A549 (cell line): ENCODE measurements around the gene CIAO2A. TPM values are rescaled to one million over a fixed set of nuclear protein-coding genes. Genes with fewer than 3 reads are reported as not detected.

Source experiments
- ATAC-seq, 2 experiments: fragments of 200-7000 bp in 1 of 2; fragments of >200 bp in 1 of 2; cut with Nextera tagmentation in 1 of 2; cut with Tn5 transposase in 1 of 2; 3 replicates each; pipeline versions ENCODE4 v1.8.0 to v1.9.1; 2018 to 2020; ENCODE audit warnings: mild to moderate bottlenecking in 1 of 2, moderate library complexity in 1 of 2
- CTCF ChIA-PET: fragments of 300-600 bp; sonication (Branson Sonifier 250); formaldehyde crosslinking; extraction: SDS; loops from one replicate; lab custom pipeline; 2021; ENCODE audit warnings: antibody characterized with exemption, inconsistent platforms; lab: Yijun Ruan, JAX
- POLR2A ChIA-PET: fragments of 350-600 bp; formaldehyde crosslinking; extraction: SDS; loops from one replicate; lab custom pipeline; 2021; ENCODE audit warnings: antibody characterized with exemption, inconsistent platforms; lab: Yijun Ruan, JAX
- DNase-seq, 2 experiments: peaks; one replicate each; pipeline versions ENCODE4 v3.0.0 to v3.0.0-alpha.2; 2011 to 2016; ENCODE audit warnings: low read depth in 1 of 2, low spot score in 1 of 2
- FAIRE-seq: peaks from 2 replicates; lab custom pipeline; 2011; peaks lifted over from hg19 to GRCh38; lab: Jason Lieb, UNC
- H3K27ac ChIP-seq, 2 experiments: fragments of >200 bp; sonication (Bioruptor Twin); formaldehyde crosslinking; 3 replicates each; pipeline ENCODE4 v1.5.1; 2016 to 2017
- H3K4me1 ChIP-seq: fragments of >200 bp; sonication (Bioruptor Twin); formaldehyde crosslinking; 3 replicates; pipeline ENCODE4 v1.6.1; 2016
- H3K4me2 ChIP-seq: fragments of >200 bp; sonication (Bioruptor Twin); formaldehyde crosslinking; 3 replicates; pipeline ENCODE4 v1.6.1; 2016
- H3K4me3 ChIP-seq: fragments of >200 bp; sonication (Bioruptor Twin); formaldehyde crosslinking; 3 replicates; pipeline ENCODE4 v1.5.1; 2016
- H3K9me3 ChIP-seq: fragments of >200 bp; sonication (Bioruptor Twin); formaldehyde crosslinking; 3 replicates; pipeline ENCODE4 v1.6.1; 2016
- CBX8 ChIP-seq: fragments of 200-600 bp; sonication (generic); IDR thresholded peaks from 2 replicates; pipeline ENCODE4 v1.6.1; 2016
- CEBPB ChIP-seq, 2 experiments: fragments of >200 bp in 1 of 2; sonication (Bioruptor Twin) in 1 of 2; formaldehyde crosslinking in 1 of 2; IDR thresholded peaks; 2 replicates each; pipeline ENCODE4 v1.6.1; 2012 to 2016
- CHD4 ChIP-seq: fragments of 200-600 bp; sonication (generic); IDR thresholded peaks from 2 replicates; pipeline ENCODE4 v1.6.1; 2016; ENCODE audit warnings: antibody characterized with exemption, mild to moderate bottlenecking, borderline replicate concordance
- EHMT2 ChIP-seq: fragments of 200-600 bp; sonication (generic); IDR thresholded peaks from 2 replicates; pipeline ENCODE4 v1.6.1; 2016; ENCODE audit warnings: antibody characterized with exemption, low read depth, mild to moderate bottlenecking, moderate library complexity
- ELK1 ChIP-seq: fragments of 150-350 bp; IDR thresholded peaks from 2 replicates; pipeline ENCODE4 v1.6.1; 2014; ENCODE audit warnings: low read depth, mild to moderate bottlenecking, low read length
- ESRRA ChIP-seq: fragments of 150-350 bp; IDR thresholded peaks from 2 replicates; pipeline ENCODE4 v1.6.1; 2014; ENCODE audit warnings: mild to moderate bottlenecking, low read length, borderline replicate concordance
- HDAC2 ChIP-seq: fragments of 200-600 bp; sonication (generic); IDR thresholded peaks from 2 replicates; pipeline ENCODE4 v1.6.1; 2016
- KDM5A ChIP-seq: fragments of 200-600 bp; sonication (generic); IDR thresholded peaks from 2 replicates; pipeline ENCODE4 v1.6.1; 2016; ENCODE audit warnings: antibody characterized with exemption, mild to moderate bottlenecking
- NR3C1 ChIP-seq: fragments of >200 bp; sonication (Bioruptor Twin); formaldehyde crosslinking; IDR thresholded peaks from 3 replicates; pipeline ENCODE4 v1.6.1; 2017
- RAD21 ChIP-seq, 2 experiments: fragments of >200 bp in 1 of 2; sonication (Bioruptor Twin) in 1 of 2; formaldehyde crosslinking in 1 of 2; IDR thresholded peaks in 1 of 2; conservative IDR thresholded peaks in 1 of 2; 2 replicates in 1 of 2; 3 replicates in 1 of 2; pipeline ENCODE4 v1.6.1; 2012 to 2018; ENCODE audit warnings: inconsistent platforms in 1 of 2
- RCOR1 ChIP-seq: fragments of 150-350 bp; IDR thresholded peaks from 2 replicates; pipeline ENCODE4 v1.6.1; 2014; ENCODE audit warnings: antibody characterized with exemption, low read length, low read depth
- REST ChIP-seq: fragments of 200-600 bp; sonication (generic); IDR thresholded peaks from 2 replicates; pipeline ENCODE4 v1.6.1; 2016; ENCODE audit warnings: antibody characterized with exemption, mild to moderate bottlenecking, moderate library complexity
- SMC3 ChIP-seq: fragments of >200 bp; sonication (Bioruptor Twin); formaldehyde crosslinking; IDR thresholded peaks from 3 replicates; pipeline ENCODE4 v1.6.1; 2018; ENCODE audit warnings: inconsistent platforms
- ZC3H11A ChIP-seq: fragments of 450-650 bp; IDR thresholded peaks from 2 replicates; pipeline ENCODE4 v1.6.1; 2014; ENCODE audit warnings: antibody characterized with exemption, mild to moderate bottlenecking
- whole genome bisulfite sequencing: methylation state at CpG from one replicate; pipeline ENCODE4 v1.1.6; 2017; ENCODE audit errors: missing lambda C conversion rate; 5-methylcytosine and 5-hydroxymethylcytosine counted together
- polyA plus RNA-seq, 4 experiments: library from polyadenylated mRNA; depleted of rRNA in 3 of 4; stranded (reverse); fragments of >200 nt; fragmentation: RNase III in 1 of 4; extraction: RNeasy Plus Mini Kit Qiagen cat#74134 plus additional on column Dnase treatment in 1 of 4; gene quantifications; 2 replicates in 3 of 4; 3 replicates in 1 of 4; pipeline ENCODE4 v1.2.3, GENCODE V29; 2011 to 2017
- TF ChIP-seq, protein P1 (sequence below): fragments of >200 bp; sonication (Bioruptor Twin); formaldehyde crosslinking; IDR thresholded peaks from 3 replicates; pipeline ENCODE4 v1.5.1; 2016
- TF ChIP-seq, protein P2 (sequence below): fragments of >200 bp; sonication (Bioruptor Twin); formaldehyde crosslinking; IDR thresholded peaks from 3 replicates; pipeline ENCODE4 v1.6.1; 2016

Gene CIAO2A
- polyA plus RNA-seq, 2 of the 4 experiments (the other 2 are of a cell fraction): 156 to 231 TPM

- ChIA-PET CTCF (interaction anchor here (0.6 to 4.2 kb wide), 5 partner anchors 13 to 643 kb away, joined by 3 to 20 read pairs (median 3); no protein-coding TSS in a partner anchor), POLR2A (no interaction called here)
- Histone ChIP-seq H3K4me3 (no peak overlapping the region), H3K27ac (no peak overlapping the region), H3K4me1 (no peaks in the 10 kb centered on the region), H3K9me3 (no peaks in the 10 kb centered on the region), H3K4me2 (no peak overlapping the region)
- WGBS: 92% methylated on average over 7 of the region's 7 CpGs
- DNase-seq (no peak), FAIRE-seq (no peak), ATAC-seq (no peak)
- no peak for TF ChIP-seq ELK1
- no peak for TF ChIP-seq EHMT2
- no peak for TF ChIP-seq CEBPB (IDR thresholded peaks at IDR 0.05)
- TF ChIP-seq CBX8: no peak
- TF ChIP-seq, protein P1, sequence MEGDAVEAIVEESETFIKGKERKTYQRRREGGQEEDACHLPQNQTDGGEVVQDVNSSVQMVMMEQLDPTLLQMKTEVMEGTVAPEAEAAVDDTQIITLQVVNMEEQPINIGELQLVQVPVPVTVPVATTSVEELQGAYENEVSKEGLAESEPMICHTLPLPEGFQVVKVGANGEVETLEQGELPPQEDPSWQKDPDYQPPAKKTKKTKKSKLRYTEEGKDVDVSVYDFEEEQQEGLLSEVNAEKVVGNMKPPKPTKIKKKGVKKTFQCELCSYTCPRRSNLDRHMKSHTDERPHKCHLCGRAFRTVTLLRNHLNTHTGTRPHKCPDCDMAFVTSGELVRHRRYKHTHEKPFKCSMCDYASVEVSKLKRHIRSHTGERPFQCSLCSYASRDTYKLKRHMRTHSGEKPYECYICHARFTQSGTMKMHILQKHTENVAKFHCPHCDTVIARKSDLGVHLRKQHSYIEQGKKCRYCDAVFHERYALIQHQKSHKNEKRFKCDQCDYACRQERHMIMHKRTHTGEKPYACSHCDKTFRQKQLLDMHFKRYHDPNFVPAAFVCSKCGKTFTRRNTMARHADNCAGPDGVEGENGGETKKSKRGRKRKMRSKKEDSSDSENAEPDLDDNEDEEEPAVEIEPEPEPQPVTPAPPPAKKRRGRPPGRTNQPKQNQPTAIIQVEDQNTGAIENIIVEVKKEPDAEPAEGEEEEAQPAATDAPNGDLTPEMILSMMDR: no peak
- TF ChIP-seq REST: no peak
Measured at GRCh38 chr15:64136347-64136746, 42.7 kb upstream of the CIAO2A start.

GRCh38 chr15:64134345-64134829 lies 40.7 kb upstream of the CIAO2A start:
- no peak for ATAC-seq
- 94% methylated on average over 6 of the region's 9 CpGs for WGBS
- H3K4me2 ChIP-seq: no peak overlapping the region
- FAIRE-seq: no peak
- CTCF ChIA-PET: interaction anchor here (0.9 to 6.0 kb wide), 9 partner anchors 10 to 525 kb away, joined by 3 to 21 read pairs (median 6); partner anchors contain the start of gene SNX1
- POLR2A ChIA-PET: no interaction called here
- TF ChIP-seq ZC3H11A: no peak
- TF ChIP-seq NR3C1: no peak
- no peak for TF ChIP-seq ESRRA
- no peak for TF ChIP-seq CHD4
- no peak for TF ChIP-seq SMC3
- no peak for TF ChIP-seq KDM5A
- TF ChIP-seq RCOR1: no peak
- no peak for TF ChIP-seq RAD21 (conservative IDR thresholded peaks at IDR 0.05 in 1 of 2, IDR thresholded peaks at IDR 0.05 in 1 of 2)
- TF ChIP-seq HDAC2: no peak
- TF ChIP-seq, protein P2, sequence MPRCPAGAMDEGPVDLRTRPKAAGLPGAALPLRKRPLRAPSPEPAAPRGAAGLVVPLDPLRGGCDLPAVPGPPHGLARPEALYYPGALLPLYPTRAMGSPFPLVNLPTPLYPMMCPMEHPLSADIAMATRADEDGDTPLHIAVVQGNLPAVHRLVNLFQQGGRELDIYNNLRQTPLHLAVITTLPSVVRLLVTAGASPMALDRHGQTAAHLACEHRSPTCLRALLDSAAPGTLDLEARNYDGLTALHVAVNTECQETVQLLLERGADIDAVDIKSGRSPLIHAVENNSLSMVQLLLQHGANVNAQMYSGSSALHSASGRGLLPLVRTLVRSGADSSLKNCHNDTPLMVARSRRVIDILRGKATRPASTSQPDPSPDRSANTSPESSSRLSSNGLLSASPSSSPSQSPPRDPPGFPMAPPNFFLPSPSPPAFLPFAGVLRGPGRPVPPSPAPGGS: no peak
- no peak for DNase-seq
- H3K4me1 ChIP-seq: no peaks in the 10 kb centered on the region
- H3K27ac ChIP-seq: no peak overlapping the region
- H3K4me3 ChIP-seq: no peak overlapping the region
- H3K9me3 ChIP-seq: no peaks in the 10 kb centered on the region
